OCI-LY1 (cell line): ENCODE data around the gene FAM83G.

Source experiments
- H2AFZ ChIP-seq: fragments of 200-600 bp; sonication (generic), shearing (Covaris generic); 2 replicates; pipeline ENCODE4 v1.6.0; 2014; ENCODE audit warnings: antibody characterized with exemption, mild to moderate bottlenecking, low read length
- H3F3A ChIP-seq: fragments of 200-600 bp; sonication (generic), shearing (Covaris generic); 2 replicates; pipeline ENCODE4 v1.6.0; 2014; ENCODE audit warnings: mild to moderate bottlenecking, antibody characterized with exemption, low read length, moderate library complexity; ENCODE audit not compliant: insufficient read depth
- H3K27ac ChIP-seq: fragments of 200-600 bp; sonication (generic); 2 replicates; pipeline ENCODE4 v1.5.1; 2014; ENCODE audit warnings: low read length, mixed run types, mild to moderate bottlenecking, low read depth; ENCODE audit not compliant: poor library complexity, severe bottlenecking
- H3K27me3 ChIP-seq: fragments of 200-600 bp; sonication (generic); 2 replicates; pipeline ENCODE4 v1.6.0; 2014; ENCODE audit warnings: antibody characterized with exemption, mild to moderate bottlenecking, low read length, moderate library complexity; ENCODE audit not compliant: insufficient read depth
- H3K36me3 ChIP-seq: fragments of 200-600 bp; sonication (generic); 2 replicates; pipeline ENCODE4 v1.6.1; 2014; ENCODE audit warnings: mild to moderate bottlenecking, antibody characterized with exemption, low read length, moderate library complexity, mixed read lengths; ENCODE audit not compliant: insufficient read depth
- H3K4me1 ChIP-seq: fragments of 200-600 bp; sonication (generic); 2 replicates; pipeline ENCODE4 v1.5.1; 2014; ENCODE audit warnings: mild to moderate bottlenecking, low read length, moderate library complexity; ENCODE audit not compliant: insufficient read depth, severe bottlenecking
- H3K4me2 ChIP-seq: fragments of 200-600 bp; sonication (generic), shearing (Covaris generic); 2 replicates; pipeline ENCODE4 v1.6.1; 2014; ENCODE audit warnings: low read length
- H3K4me3 ChIP-seq: fragments of 200-600 bp; sonication (generic); 2 replicates; pipeline ENCODE4 v1.5.1; 2014; ENCODE audit warnings: low read length, low read depth, mild to moderate bottlenecking, mixed read lengths; ENCODE audit not compliant: poor library complexity, severe bottlenecking
- H3K79me2 ChIP-seq: fragments of 200-600 bp; shearing (Covaris generic); 2 replicates; pipeline ENCODE4 v1.6.1; 2016; ENCODE audit warnings: mixed run types, low read length, mixed read lengths; ENCODE audit not compliant: insufficient read depth
- H3K9ac ChIP-seq: fragments of 200-600 bp; sonication (generic), shearing (Covaris generic); 2 replicates; pipeline ENCODE4 v1.6.1; 2014; ENCODE audit warnings: mild to moderate bottlenecking, low read length, mixed read lengths
- H3K9me2 ChIP-seq: fragments of 200-600 bp; sonication (generic), shearing (Covaris generic); 2 replicates; pipeline ENCODE4 v1.6.1; 2014; ENCODE audit warnings: low read depth, mild to moderate bottlenecking, low read length, mixed read lengths
- H3K9me3 ChIP-seq: fragments of 200-600 bp; shearing (Covaris generic); 2 replicates; pipeline ENCODE4 v1.6.1; 2014; ENCODE audit warnings: low read length, mixed read lengths
- H4K20me1 ChIP-seq: fragments of 200-600 bp; sonication (generic), shearing (Covaris generic); 2 replicates; pipeline ENCODE4 v1.6.0; 2016; ENCODE audit warnings: mild to moderate bottlenecking, low read length; ENCODE audit not compliant: insufficient read depth
- EZH2 ChIP-seq: fragments of 200-600 bp; sonication (generic), shearing (Covaris generic); IDR thresholded peaks from 2 replicates; pipeline ENCODE4 v1.8.0; 2017; ENCODE audit warnings: borderline replicate concordance, mixed run types, mild to moderate bottlenecking, antibody characterized with exemption, low read length, moderate library complexity, mixed read lengths
- TF ChIP-seq, protein P1 (sequence below): fragments of 200-600 bp; sonication (generic), shearing (Covaris generic); IDR thresholded peaks from 2 replicates; pipeline ENCODE4 v1.5.1; 2017; ENCODE audit warnings: mild to moderate bottlenecking, antibody characterized with exemption, low read length, moderate library complexity, mixed read lengths

Gene FAM83G

DNA sequence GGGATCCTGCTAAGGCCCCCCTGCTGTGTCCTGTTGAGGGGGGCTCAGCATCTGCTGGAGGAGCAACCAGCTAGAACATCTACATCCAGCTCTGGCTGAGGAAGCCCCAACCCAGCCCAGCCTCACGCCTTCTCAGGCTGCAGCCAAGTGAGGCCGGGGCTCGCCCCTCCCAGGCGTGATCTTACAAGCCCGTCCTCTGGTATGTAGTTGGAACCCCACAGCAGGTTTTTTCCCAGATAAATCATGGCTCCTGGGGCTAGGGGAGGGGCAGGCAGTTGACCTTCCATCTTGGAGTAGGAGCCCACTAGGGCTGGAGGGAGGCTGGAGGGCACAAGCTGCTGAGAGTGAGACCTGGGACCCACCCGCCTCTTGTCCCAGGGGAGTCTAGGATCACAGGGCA, 4.7 kb downstream of the FAM83G start:
- Histone ChIP-seq H3K36me3 (peaks cover 29% of the 10 kb centered on the region), H3K9me2 (no peaks in the 10 kb centered on the region), H3K79me2 (no peaks in the 10 kb centered on the region), H3K4me3 (no peak overlapping the region), H3K4me2 (no peak overlapping the region), H3K9me3 (peaks cover 6% of the 10 kb centered on the region; the same call in 1 of the 2 replicates), H3K27ac (no peak overlapping the region), H4K20me1 (no peaks in the 10 kb centered on the region), H3K9ac (no peak overlapping the region), H3F3A (no peaks in the 10 kb centered on the region), H2AFZ (no peak overlapping the region), H3K27me3 (no peaks in the 10 kb centered on the region), H3K4me1 (peaks cover 28% of the 10 kb centered on the region)
- TF ChIP-seq, protein P1, sequence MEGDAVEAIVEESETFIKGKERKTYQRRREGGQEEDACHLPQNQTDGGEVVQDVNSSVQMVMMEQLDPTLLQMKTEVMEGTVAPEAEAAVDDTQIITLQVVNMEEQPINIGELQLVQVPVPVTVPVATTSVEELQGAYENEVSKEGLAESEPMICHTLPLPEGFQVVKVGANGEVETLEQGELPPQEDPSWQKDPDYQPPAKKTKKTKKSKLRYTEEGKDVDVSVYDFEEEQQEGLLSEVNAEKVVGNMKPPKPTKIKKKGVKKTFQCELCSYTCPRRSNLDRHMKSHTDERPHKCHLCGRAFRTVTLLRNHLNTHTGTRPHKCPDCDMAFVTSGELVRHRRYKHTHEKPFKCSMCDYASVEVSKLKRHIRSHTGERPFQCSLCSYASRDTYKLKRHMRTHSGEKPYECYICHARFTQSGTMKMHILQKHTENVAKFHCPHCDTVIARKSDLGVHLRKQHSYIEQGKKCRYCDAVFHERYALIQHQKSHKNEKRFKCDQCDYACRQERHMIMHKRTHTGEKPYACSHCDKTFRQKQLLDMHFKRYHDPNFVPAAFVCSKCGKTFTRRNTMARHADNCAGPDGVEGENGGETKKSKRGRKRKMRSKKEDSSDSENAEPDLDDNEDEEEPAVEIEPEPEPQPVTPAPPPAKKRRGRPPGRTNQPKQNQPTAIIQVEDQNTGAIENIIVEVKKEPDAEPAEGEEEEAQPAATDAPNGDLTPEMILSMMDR: no peak
- no peak for TF ChIP-seq EZH2

DNA sequence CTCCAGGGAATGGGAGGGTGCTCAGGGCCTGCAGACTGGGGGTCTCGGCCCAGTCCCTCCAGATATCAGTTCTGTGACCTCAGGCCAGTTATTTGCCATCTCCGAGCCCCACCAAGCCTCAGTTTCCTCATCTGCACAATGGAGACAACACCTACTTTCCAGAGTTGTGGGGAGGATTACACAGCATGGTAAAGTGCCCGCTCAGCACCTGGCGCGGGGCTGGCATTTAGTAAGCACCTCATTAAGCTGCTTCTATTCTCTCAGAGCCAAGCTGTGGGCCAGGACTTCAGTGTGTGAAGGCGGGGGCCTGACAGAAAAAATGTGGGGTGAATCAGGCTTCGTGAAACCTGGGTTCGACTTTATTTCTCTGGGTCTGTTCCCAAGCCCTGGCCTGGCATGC, 5.2 kb downstream of the FAM83G start:
- TF ChIP-seq EZH2: no peak
- TF ChIP-seq, protein P1: no peak

DNA sequence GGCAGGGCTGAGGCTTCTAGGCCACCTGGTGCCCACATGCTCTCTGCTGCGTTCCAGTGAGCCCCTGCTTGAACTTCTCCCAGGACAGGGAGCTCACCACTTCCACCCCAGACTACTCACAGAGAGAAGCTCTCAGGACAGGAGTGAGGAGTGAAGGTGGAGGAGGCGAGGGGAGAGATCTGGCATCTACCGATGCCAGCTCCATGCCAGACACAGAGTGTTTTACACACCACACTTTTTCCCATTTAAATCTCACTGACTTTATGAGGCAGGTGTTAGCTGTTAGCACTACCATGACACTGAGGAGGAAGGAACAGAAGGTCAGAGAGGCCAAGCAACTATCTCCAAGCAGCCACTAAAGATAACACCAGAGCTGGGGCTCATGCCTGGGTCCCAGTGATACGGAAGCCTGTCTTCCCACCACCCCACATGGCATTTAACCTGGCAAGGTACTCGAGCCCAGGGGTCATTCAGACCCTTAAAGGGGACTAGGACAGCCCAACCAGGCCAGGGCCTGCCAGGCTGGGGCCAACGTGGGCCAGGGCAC, 6.8 kb downstream of the FAM83G start:
- Histone ChIP-seq H3K27me3 (no peaks in the 10 kb centered on the region), H4K20me1 (no peaks in the 10 kb centered on the region), H3K4me2 (no peak overlapping the region), H3K9me3 (peaks cover 6% of the 10 kb centered on the region; the same call in 1 of the 2 replicates), H3F3A (no peaks in the 10 kb centered on the region), H3K79me2 (no peaks in the 10 kb centered on the region), H3K36me3 (peaks cover 28% of the 10 kb centered on the region), H3K4me1 (peaks cover 30% of the 10 kb centered on the region), H3K9ac (no peak overlapping the region), H3K27ac (no peak overlapping the region), H3K4me3 (no peak overlapping the region), H2AFZ (no peak overlapping the region), H3K9me2 (no peaks in the 10 kb centered on the region)
- TF ChIP-seq, protein P1: no peak
- TF ChIP-seq EZH2: no peak

More for the DNA sequence above, 5.2 kb downstream of the FAM83G start:
- Histone ChIP-seq H3K4me2 (no peak overlapping the region), H3K79me2 (no peaks in the 10 kb centered on the region), H3K4me3 (no peak overlapping the region), H3K27ac (no peak overlapping the region), H3F3A (no peaks in the 10 kb centered on the region), H3K36me3 (peaks cover 31% of the 10 kb centered on the region), H4K20me1 (no peaks in the 10 kb centered on the region), H3K27me3 (no peaks in the 10 kb centered on the region), H3K9me2 (no peaks in the 10 kb centered on the region), H3K9me3 (peaks cover 6% of the 10 kb centered on the region; the same call in 1 of the 2 replicates), H3K4me1 (peaks cover 25% of the 10 kb centered on the region), H2AFZ (no peak overlapping the region), H3K9ac (no peak overlapping the region)
